Panc1 (cell line): ENCODE measurements around the gene NAA25. TPM values are rescaled to one million over a fixed set of nuclear protein-coding genes. Genes with fewer than 3 reads are reported as not detected.
A peak's percentile ranks its signal among the peaks of the same experiment; 100 is the strongest.

Source experiments
- ATAC-seq: fragments of 200-7000 bp; cut with Tn5 transposase; 2 replicates; pipeline ENCODE4 v1.9.1; 2020; ENCODE audit warnings: mild to moderate bottlenecking, moderate library complexity
- BruUV-seq: library from RNA; stranded (reverse); fragments of 400-500 nt; replicated peaks from 2 replicates; lab custom pipeline; 2021; lab: Mats Ljungman, UMichigan
- CTCF ChIA-PET: fragments of 300-600 bp; sonication (Branson Sonifier 250); formaldehyde crosslinking; loops from one replicate; lab custom pipeline; 2022; ENCODE audit warnings: antibody characterized with exemption; lab: Charles Lee
- POLR2A ChIA-PET: fragments of 300-600 bp; sonication (Branson Sonifier 250); formaldehyde crosslinking; loops from one replicate; lab custom pipeline; 2022; ENCODE audit warnings: antibody characterized with exemption; lab: Charles Lee
- DNase-seq: peaks from one replicate; pipeline ENCODE4 v3.0.0-alpha.2; 2010; ENCODE audit warnings: low read depth, low spot score
- H3K27ac ChIP-seq: 2 replicates; pipeline ENCODE4 v1.5.1; 2011; ENCODE audit warnings: mild to moderate bottlenecking, low read length, inconsistent platforms
- H3K27me3 ChIP-seq: fragments of 200-500 bp; sonication (Bioruptor generic); 2 replicates; pipeline ENCODE4 v1.6.0; 2014; ENCODE audit warnings: low read length, inconsistent platforms; ENCODE audit not compliant: control insufficient read depth, insufficient read depth
- H3K36me3 ChIP-seq: fragments of 200-500 bp; sonication (Bioruptor generic); 2 replicates; pipeline ENCODE4 v1.5.1; 2014; ENCODE audit warnings: inconsistent platforms, mild to moderate bottlenecking, low read length, moderate library complexity; ENCODE audit not compliant: control insufficient read depth, insufficient read depth
- H3K4me1 ChIP-seq: 2 replicates; pipeline ENCODE4 v1.5.1; 2011; ENCODE audit warnings: inconsistent platforms, mild to moderate bottlenecking, low read length, moderate library complexity; ENCODE audit not compliant: control insufficient read depth, insufficient read depth
- H3K4me3 ChIP-seq, 2 experiments: 2 replicates each; pipeline ENCODE4 v1.5.1; 2011 to 2012; ENCODE audit warnings: low read depth in 2 of 2, low read length in 2 of 2, mild to moderate bottlenecking in 2 of 2, inconsistent platforms in 1 of 2, moderate library complexity in 1 of 2
- H3K9me3 ChIP-seq: fragments of 200-500 bp; sonication (Bioruptor generic); 2 replicates; pipeline ENCODE4 v1.5.1; 2014; ENCODE audit warnings: low read depth, mild to moderate bottlenecking, inconsistent platforms, low read length, moderate library complexity; ENCODE audit not compliant: control insufficient read depth, insufficient read depth
- POLR2AphosphoS5 ChIP-seq: IDR thresholded peaks from 2 replicates; pipeline ENCODE4 v1.6.1; 2012; ENCODE audit warnings: mild to moderate bottlenecking, low read depth, low read length, moderate library complexity
- SIN3A ChIP-seq: IDR thresholded peaks from 2 replicates; pipeline ENCODE4 v1.6.1; 2012; ENCODE audit warnings: low read depth, mild to moderate bottlenecking, low read length, moderate library complexity, borderline replicate concordance; ENCODE audit not compliant: insufficient read depth
- TCF7L2 ChIP-seq: IDR thresholded peaks from 2 replicates; pipeline ENCODE4 v1.6.1; 2011; ENCODE audit warnings: mild to moderate bottlenecking, low read depth, low read length, inconsistent platforms
- in situ Hi-C: cut with HindIII; loops from 2 replicates; pipeline ENCODE4 v1.10.0; 2016; ENCODE audit warnings: low sequenced_read_pairs, low pct_unique_long_range_greater_than_20kb
- intact Hi-C: fragments of 100-400 bp; cut with micrococcal nuclease; formaldehyde crosslinking; loops from one replicate; pipeline ENCODE4 v1.10.0; 2022; ENCODE audit not compliant: unreplicated experiment
- total RNA-seq: library from RNA; stranded (reverse); gene quantifications from one replicate; pipeline ENCODE4 v1.2.1, GENCODE V29; 2021; ENCODE audit not compliant: unreplicated experiment
- TF ChIP-seq, protein P1 (sequence below): fragments of 450-650 bp; IDR thresholded peaks from 2 replicates; pipeline ENCODE4 v1.5.1; 2017; ENCODE audit warnings: mild to moderate bottlenecking
- TF ChIP-seq, protein P2 (sequence below), 2 experiments: IDR thresholded peaks; 2 replicates each; pipeline ENCODE4 v1.6.1; 2011 to 2012; ENCODE audit warnings: low read depth in 2 of 2, control low read depth in 1 of 2, low read length in 1 of 2, mild to moderate bottlenecking in 1 of 2, moderate library complexity in 1 of 2; ENCODE audit not compliant: insufficient read depth in 1 of 2

NAA25 gene
- total RNA-seq, 1 experiment from 2014 or later: 32.2 TPM

DNA sequence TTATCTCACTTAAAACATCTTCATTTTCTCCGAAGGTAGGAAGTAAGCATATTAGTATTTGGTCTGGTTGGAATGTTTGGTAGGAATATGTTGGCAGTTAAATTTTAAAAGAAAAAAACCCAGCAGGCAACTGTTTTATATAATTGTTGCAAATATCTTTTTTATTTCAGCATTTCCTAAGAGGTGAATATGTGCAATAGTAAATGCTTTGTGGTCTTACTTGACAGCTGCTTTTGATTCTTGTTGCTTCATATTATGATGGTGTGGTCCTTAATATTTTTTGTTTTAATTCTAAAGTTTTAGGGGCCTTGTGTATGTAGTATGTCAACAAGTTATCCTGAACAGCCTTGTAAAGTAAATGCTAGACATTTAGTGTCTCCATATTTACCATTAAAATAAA, 23.1 kb upstream of the NAA25 start:
- no peaks in the 10 kb centered on the region for H3K9me3 ChIP-seq
- ATAC-seq (no peak), DNase-seq (no peak)
- H3K27ac ChIP-seq: no peak overlapping the region
- in situ Hi-C loops (no loop called here), intact Hi-C loops (no loop called here)
- no peak overlapping the region for H3K4me3 ChIP-seq
- TF ChIP-seq, protein P1, sequence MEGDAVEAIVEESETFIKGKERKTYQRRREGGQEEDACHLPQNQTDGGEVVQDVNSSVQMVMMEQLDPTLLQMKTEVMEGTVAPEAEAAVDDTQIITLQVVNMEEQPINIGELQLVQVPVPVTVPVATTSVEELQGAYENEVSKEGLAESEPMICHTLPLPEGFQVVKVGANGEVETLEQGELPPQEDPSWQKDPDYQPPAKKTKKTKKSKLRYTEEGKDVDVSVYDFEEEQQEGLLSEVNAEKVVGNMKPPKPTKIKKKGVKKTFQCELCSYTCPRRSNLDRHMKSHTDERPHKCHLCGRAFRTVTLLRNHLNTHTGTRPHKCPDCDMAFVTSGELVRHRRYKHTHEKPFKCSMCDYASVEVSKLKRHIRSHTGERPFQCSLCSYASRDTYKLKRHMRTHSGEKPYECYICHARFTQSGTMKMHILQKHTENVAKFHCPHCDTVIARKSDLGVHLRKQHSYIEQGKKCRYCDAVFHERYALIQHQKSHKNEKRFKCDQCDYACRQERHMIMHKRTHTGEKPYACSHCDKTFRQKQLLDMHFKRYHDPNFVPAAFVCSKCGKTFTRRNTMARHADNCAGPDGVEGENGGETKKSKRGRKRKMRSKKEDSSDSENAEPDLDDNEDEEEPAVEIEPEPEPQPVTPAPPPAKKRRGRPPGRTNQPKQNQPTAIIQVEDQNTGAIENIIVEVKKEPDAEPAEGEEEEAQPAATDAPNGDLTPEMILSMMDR: no peak
- TF ChIP-seq SIN3A (no peak), POLR2AphosphoS5 (no peak), TCF7L2 (no peak)
- TF ChIP-seq, protein P2, sequence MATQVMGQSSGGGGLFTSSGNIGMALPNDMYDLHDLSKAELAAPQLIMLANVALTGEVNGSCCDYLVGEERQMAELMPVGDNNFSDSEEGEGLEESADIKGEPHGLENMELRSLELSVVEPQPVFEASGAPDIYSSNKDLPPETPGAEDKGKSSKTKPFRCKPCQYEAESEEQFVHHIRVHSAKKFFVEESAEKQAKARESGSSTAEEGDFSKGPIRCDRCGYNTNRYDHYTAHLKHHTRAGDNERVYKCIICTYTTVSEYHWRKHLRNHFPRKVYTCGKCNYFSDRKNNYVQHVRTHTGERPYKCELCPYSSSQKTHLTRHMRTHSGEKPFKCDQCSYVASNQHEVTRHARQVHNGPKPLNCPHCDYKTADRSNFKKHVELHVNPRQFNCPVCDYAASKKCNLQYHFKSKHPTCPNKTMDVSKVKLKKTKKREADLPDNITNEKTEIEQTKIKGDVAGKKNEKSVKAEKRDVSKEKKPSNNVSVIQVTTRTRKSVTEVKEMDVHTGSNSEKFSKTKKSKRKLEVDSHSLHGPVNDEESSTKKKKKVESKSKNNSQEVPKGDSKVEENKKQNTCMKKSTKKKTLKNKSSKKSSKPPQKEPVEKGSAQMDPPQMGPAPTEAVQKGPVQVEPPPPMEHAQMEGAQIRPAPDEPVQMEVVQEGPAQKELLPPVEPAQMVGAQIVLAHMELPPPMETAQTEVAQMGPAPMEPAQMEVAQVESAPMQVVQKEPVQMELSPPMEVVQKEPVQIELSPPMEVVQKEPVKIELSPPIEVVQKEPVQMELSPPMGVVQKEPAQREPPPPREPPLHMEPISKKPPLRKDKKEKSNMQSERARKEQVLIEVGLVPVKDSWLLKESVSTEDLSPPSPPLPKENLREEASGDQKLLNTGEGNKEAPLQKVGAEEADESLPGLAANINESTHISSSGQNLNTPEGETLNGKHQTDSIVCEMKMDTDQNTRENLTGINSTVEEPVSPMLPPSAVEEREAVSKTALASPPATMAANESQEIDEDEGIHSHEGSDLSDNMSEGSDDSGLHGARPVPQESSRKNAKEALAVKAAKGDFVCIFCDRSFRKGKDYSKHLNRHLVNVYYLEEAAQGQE (IDR thresholded peaks at IDR 0.05; ENCODE audit: insufficient read depth in 1 of 2, low read depth in 2 of 2, low read length in 1 of 2): no peak
- H3K4me1 ChIP-seq: peaks cover 15% of the 10 kb centered on the region
- ChIA-PET CTCF (interaction anchor here (0.6 kb wide), 1 partner anchor 152 kb away, joined by 9 read pairs; no protein-coding TSS in a partner anchor), POLR2A (no interaction called here)
- BruUV-seq: TSS peak; percentile 27
- H3K27me3 ChIP-seq: no peaks in the 10 kb centered on the region
- H3K36me3 ChIP-seq: peaks cover 5% of the 10 kb centered on the region; the same call in 1 of the 2 replicates

DNA sequence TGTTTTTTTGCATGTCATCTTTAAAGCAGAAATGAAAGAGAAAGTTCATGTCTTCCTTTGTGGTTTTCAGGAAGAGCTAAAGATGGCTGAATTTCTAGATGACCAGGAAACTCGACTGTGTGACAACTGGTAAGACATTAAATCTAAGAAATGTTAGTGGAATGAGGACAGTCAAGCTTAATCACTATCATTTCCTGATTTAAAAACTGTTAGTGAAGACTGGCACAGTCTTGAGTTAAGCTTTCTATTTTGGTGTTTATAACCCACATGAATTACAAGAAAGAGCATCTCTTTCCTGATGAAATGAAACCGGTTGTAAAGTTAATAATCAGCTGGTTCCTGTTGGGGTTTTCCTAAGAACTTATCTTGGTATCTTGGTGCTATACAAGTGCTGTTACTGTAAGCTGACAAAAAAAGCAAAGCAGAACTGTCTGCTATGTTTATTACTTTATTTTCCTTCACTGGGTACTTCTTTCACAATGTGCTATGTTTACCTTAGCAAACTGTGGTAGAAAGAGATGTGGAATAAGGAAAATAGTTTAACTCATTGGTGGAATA, 21.9 kb upstream of the NAA25 start:
- Histone ChIP-seq H3K9me3 (no peaks in the 10 kb centered on the region), H3K27me3 (no peaks in the 10 kb centered on the region), H3K27ac (peak overlapping the region; percentile 69), H3K4me1 (peaks cover 20% of the 10 kb centered on the region), H3K4me3 (no peak overlapping the region), H3K36me3 (peaks cover 5% of the 10 kb centered on the region; the same call in 1 of the 2 replicates)
- no peak for TF ChIP-seq POLR2AphosphoS5
- ATAC-seq: no peak
- ChIA-PET CTCF (interaction anchor here (0.7 kb wide), 2 partner anchors 117 to 156 kb away, joined by 3 to 5 read pairs; partner anchors contain the start of genes ERP29 and TMEM116), POLR2A (no interaction called here)
- intact Hi-C loops (no loop called here), in situ Hi-C loops (no loop called here)
- BruUV-seq: no TSS peak
- DNase-seq: no peak

DNA sequence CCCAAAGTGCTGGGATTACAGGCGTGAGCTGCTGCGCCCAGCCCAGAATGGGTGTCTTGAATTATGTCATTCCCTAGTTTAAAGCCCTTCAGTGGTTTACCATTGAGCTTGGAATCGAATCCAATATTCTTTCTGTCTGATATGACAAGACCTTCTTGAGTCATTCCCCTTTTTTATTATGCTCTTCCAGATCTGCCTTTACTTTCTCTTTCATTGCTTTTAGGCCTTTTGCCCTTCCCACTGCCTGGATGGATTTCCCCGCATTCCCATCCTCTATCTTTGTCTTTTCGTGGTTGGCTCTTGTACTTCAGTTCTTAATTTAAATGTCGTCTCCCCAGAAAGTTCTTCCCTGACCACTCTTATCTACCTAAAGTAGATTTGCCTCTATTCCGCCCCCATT, 18.3 kb upstream of the NAA25 start:
- no peak for DNase-seq
- intact Hi-C loops (no loop called here), in situ Hi-C loops (no loop called here)
- CTCF ChIA-PET: no interaction called here
- Histone ChIP-seq H3K27ac (no peak overlapping the region), H3K27me3 (no peaks in the 10 kb centered on the region), H3K4me1 (peaks cover 33% of the 10 kb centered on the region), H3K9me3 (no peaks in the 10 kb centered on the region), H3K4me3 (peak overlapping the region; percentile 78 to 85; a peak in 2 of 4 replicates), H3K36me3 (peaks cover 2% of the 10 kb centered on the region; the same call in 1 of the 2 replicates)
- BruUV-seq: no TSS peak
- POLR2A ChIA-PET: no interaction called here
- no peak for ATAC-seq
- TF ChIP-seq, protein P1: no peak
- TF ChIP-seq, protein P2 (IDR thresholded peaks at IDR 0.05; ENCODE audit: insufficient read depth in 1 of 2, low read depth in 2 of 2, low read length in 1 of 2): no peak
- no peak for TF ChIP-seq POLR2AphosphoS5
- TF ChIP-seq TCF7L2: no peak
- TF ChIP-seq SIN3A: no peak
